ENCODE measurements around the gene LRRC25. TPM values are rescaled to one million over a fixed set of nuclear protein-coding genes. Genes with fewer than 3 reads are reported as not detected.
A peak's percentile ranks its signal among the peaks of the same experiment; 100 is the strongest.

Gene LRRC25
- total RNA-seq, 1 experiment from 2014 or later: 0.12 TPM

- H2AFZ ChIP-seq (ENCODE audit: low read depth, low read length, poor library complexity, severe bottlenecking): no peak overlapping the region
- H3K4me1 ChIP-seq (ENCODE audit: control insufficient read depth in 1 of 2, insufficient read depth in 2 of 2, low read length in 2 of 2): peaks cover 22 to 48% of the 10 kb centered on the region in 2 experiments
- ChIA-PET RAD21 (ENCODE audit: low non-redundant PET in 1 of 2, low total read pairs in 2 of 2, uncharacterized antibody in 2 of 2, unreplicated experiment in 2 of 2) (no interaction called here), CTCF (no interaction called here), POLR2A (no interaction called here)
- no peak overlapping the region for H3K4me2 ChIP-seq (ENCODE audit: low read length)
- H3K9me3 ChIP-seq (ENCODE audit: control insufficient read depth in 1 of 2, insufficient read depth in 1 of 2, low read depth in 1 of 2, low read length in 2 of 2): no peaks in the 10 kb centered on the region
- peaks cover 0 to 2% of the 10 kb centered on the region in 2 experiments; a peak in 2 of 4 replicates for H3K36me3 ChIP-seq (ENCODE audit: control insufficient read depth in 1 of 2, insufficient read depth in 2 of 2, low read length in 2 of 2)
- H3K27me3 ChIP-seq (ENCODE audit: insufficient read depth, low read length): no peaks in the 10 kb centered on the region
- ATAC-seq: no peak
- no peaks in the 10 kb centered on the region for H3K9me2 ChIP-seq (ENCODE audit: insufficient read depth)
- BruUV-seq (replicated peaks): no TSS peak
- peaks cover 71% of the 10 kb centered on the region for H3K79me2 ChIP-seq (ENCODE audit: insufficient read depth, low read length)
- intact Hi-C loops (cut with micrococcal nuclease): no loop called here
- peak overlapping the region; percentile 35; the same call in 1 of the 2 replicates for H3K27ac ChIP-seq (ENCODE audit: low read depth, low read length)
- H3K4me3 ChIP-seq (replicated peaks in 1 of 2; ENCODE audit: low read depth in 1 of 2, low read length in 2 of 2): no peak overlapping the region
- TF ChIP-seq POLR2A (IDR thresholded peaks at IDR 0.05; ENCODE audit: borderline replicate concordance, extremely low read depth, insufficient read depth, insufficient read length) (no peak), EZH2 (IDR thresholded peaks at IDR 0.05) (no peak), CBX3 (IDR thresholded peaks at IDR 0.05; ENCODE audit: low read depth) (no peak), ZBTB33 (IDR thresholded peaks at IDR 0.05; ENCODE audit: extremely low read depth, insufficient replicate concordance, low read length) (no peak)
- H3K9ac ChIP-seq (ENCODE audit: low read length): no peak overlapping the region
- DNase-seq (ENCODE audit: low read depth, low spot score): no peak
- no peaks in the 10 kb centered on the region for H4K20me1 ChIP-seq (ENCODE audit: insufficient read depth)
Observed at GRCh38 chr19:18424890-18425514, 27.6 kb upstream of the LRRC25 start.

GRCh38 chr19:18424122-18424889, 26.9 kb upstream of the LRRC25 start:
- H3K4me3 ChIP-seq (replicated peaks in 1 of 2; ENCODE audit: low read depth in 1 of 2, low read length in 2 of 2): no peak overlapping the region
- DNase-seq (ENCODE audit: low read depth, low spot score) (no peak), ATAC-seq (no peak)
- H3K27ac ChIP-seq (ENCODE audit: low read depth, low read length): no peak overlapping the region
- peaks cover 0 to 2% of the 10 kb centered on the region in 2 experiments; a peak in 2 of 4 replicates for H3K36me3 ChIP-seq (ENCODE audit: control insufficient read depth in 1 of 2, insufficient read depth in 2 of 2, low read length in 2 of 2)
- no peak overlapping the region for H3K4me2 ChIP-seq (ENCODE audit: low read length)
- intact Hi-C loops (cut with micrococcal nuclease): no loop called here
- CTCF ChIA-PET: interaction anchor here (0.6 kb wide), 1 partner anchor 114 kb away, joined by 3 read pairs; no protein-coding TSS in a partner anchor
- no TSS peak for BruUV-seq (replicated peaks)
- RAD21 ChIA-PET (ENCODE audit: low non-redundant PET in 1 of 2, low total read pairs in 2 of 2, uncharacterized antibody in 2 of 2, unreplicated experiment in 2 of 2): no interaction called here
- H2AFZ ChIP-seq (ENCODE audit: low read depth, low read length, poor library complexity, severe bottlenecking): no peak overlapping the region
- no peaks in the 10 kb centered on the region for H3K9me2 ChIP-seq (ENCODE audit: insufficient read depth)
- H3K9me3 ChIP-seq (ENCODE audit: control insufficient read depth in 1 of 2, insufficient read depth in 1 of 2, low read depth in 1 of 2, low read length in 2 of 2): no peaks in the 10 kb centered on the region
- peaks cover 22 to 50% of the 10 kb centered on the region in 2 experiments for H3K4me1 ChIP-seq (ENCODE audit: control insufficient read depth in 1 of 2, insufficient read depth in 2 of 2, low read length in 2 of 2)
- no peak overlapping the region for H3K9ac ChIP-seq (ENCODE audit: low read length)
- POLR2A ChIA-PET: no interaction called here
- TF ChIP-seq ATF3 (IDR thresholded peaks at IDR 0.05): no peak
- no peak for TF ChIP-seq SRF (IDR thresholded peaks at IDR 0.05; ENCODE audit: low read depth)
- no peak for TF ChIP-seq EGR1 (IDR thresholded peaks at IDR 0.05; ENCODE audit: low read depth)
- no peak for TF ChIP-seq MAX (IDR thresholded peaks at IDR 0.05)
- no peak for TF ChIP-seq EZH2phosphoT487 (IDR thresholded peaks at IDR 0.05; ENCODE audit: borderline replicate concordance)
- no peak for TF ChIP-seq FOSL1 (IDR thresholded peaks at IDR 0.05; ENCODE audit: low read depth)
- no peak for TF ChIP-seq TCF7L2 (IDR thresholded peaks at IDR 0.05; ENCODE audit: borderline replicate concordance, extremely low read depth, insufficient read depth, insufficient read length)
- TF ChIP-seq SP1 (IDR thresholded peaks at IDR 0.05; ENCODE audit: low read depth): no peak
- no peak for TF ChIP-seq EZH2 (IDR thresholded peaks at IDR 0.05)
- TF ChIP-seq CTCF (IDR thresholded peaks at IDR 0.05 in 2 of 3, conservative IDR thresholded peaks at IDR 0.05 in 1 of 3; ENCODE audit: borderline replicate concordance in 1 of 3, insufficient read depth in 1 of 3, low read depth in 2 of 3, low read length in 2 of 3): no peak
- no peaks in the 10 kb centered on the region for H3K27me3 ChIP-seq (ENCODE audit: insufficient read depth, low read length)
- no peaks in the 10 kb centered on the region for H4K20me1 ChIP-seq (ENCODE audit: insufficient read depth)
- H3K79me2 ChIP-seq (ENCODE audit: insufficient read depth, low read length): peaks cover 78% of the 10 kb centered on the region
